ENCODE data around the gene RPLP1.

Gene RPLP1

DNA sequence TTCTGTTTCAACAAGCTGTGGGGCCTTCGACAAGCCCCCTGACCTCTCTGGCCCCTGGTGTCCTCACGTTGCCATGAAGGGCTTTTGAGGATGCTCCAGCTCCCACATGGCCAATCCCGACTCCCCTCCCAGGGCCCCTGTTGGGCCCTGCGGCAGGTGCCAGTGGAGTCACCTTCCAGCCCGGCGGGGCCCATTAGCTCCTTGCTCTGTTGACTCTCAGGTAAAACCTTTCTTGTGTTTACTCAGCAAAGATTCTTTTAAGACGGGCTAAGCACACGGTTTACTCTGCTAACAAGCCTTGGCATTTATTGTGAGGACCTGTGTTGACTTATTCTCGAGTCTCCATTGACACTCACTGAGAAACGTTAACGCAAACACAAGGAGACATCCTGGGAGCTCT, 15.0 kb downstream of the RPLP1 start:
- H3K4me3 ChIP-seq (ENCODE audit: low read depth, low read length), result no peak overlapping the region
- DNase-seq (ENCODE audit: low read depth), result peak; percentile 98
- TF ChIP-seq, protein P1, sequence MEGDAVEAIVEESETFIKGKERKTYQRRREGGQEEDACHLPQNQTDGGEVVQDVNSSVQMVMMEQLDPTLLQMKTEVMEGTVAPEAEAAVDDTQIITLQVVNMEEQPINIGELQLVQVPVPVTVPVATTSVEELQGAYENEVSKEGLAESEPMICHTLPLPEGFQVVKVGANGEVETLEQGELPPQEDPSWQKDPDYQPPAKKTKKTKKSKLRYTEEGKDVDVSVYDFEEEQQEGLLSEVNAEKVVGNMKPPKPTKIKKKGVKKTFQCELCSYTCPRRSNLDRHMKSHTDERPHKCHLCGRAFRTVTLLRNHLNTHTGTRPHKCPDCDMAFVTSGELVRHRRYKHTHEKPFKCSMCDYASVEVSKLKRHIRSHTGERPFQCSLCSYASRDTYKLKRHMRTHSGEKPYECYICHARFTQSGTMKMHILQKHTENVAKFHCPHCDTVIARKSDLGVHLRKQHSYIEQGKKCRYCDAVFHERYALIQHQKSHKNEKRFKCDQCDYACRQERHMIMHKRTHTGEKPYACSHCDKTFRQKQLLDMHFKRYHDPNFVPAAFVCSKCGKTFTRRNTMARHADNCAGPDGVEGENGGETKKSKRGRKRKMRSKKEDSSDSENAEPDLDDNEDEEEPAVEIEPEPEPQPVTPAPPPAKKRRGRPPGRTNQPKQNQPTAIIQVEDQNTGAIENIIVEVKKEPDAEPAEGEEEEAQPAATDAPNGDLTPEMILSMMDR (IDR thresholded peaks at IDR 0.05; ENCODE audit: control insufficient read depth, extremely low read depth, insufficient read depth), result no peak

DNA sequence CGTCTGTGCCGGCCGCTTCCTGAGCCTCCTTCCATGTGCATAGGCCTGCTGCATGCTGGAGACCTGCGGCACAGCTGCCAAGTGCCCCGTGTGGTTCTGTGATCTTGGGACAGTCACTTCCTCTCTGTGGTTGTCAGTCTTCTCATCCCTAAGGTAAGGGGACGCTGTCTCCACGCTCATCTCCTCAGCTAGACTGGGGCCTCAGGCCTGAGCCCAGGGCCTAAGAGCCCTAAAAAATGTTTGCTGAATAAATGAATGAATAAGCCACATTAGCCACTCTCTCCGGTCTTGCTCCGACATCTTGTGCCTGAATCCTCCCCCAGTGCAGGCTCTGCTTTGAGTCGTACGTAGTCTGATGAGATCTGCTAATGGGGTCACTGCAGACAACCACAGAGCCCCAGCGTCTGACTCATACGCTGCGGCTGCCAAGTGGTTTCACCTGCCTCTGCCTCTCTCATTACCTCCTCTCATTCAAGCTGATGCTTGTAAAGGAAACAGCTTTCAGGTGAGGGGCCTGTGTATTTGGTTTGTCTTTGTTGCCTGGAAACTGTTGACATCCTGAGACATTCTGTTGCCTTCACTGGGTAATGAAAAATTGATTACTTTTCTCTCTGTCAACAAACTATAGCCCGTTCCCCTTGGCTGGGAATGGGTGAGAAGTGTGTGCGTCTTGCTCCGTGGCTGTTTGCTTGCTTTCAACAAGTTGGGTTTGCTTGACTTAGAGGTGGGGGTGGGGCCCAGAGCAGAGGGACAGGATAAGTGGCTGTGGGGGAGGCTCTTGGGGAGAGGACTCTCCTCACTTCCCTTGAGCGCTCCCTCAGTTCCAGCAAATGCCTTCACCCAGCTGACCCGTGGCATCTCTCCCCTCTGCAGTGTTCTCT, 15.9 kb downstream of the RPLP1 start:
- TF ChIP-seq, protein P1 (IDR thresholded peaks at IDR 0.05; ENCODE audit: control insufficient read depth, extremely low read depth, insufficient read depth), result no peak

GRCh38 chr15:69469467-69470201, 17.0 kb downstream of the RPLP1 start:
- TF ChIP-seq, protein P1 (IDR thresholded peaks at IDR 0.05; ENCODE audit: control insufficient read depth, extremely low read depth, insufficient read depth), result no peak

More for the DNA sequence above, 15.9 kb downstream of the RPLP1 start:
- H3K4me3 ChIP-seq (ENCODE audit: low read depth, low read length), result peak overlapping the region; percentile 14
- peak; percentile 95 for DNase-seq (ENCODE audit: low read depth)

DNA sequence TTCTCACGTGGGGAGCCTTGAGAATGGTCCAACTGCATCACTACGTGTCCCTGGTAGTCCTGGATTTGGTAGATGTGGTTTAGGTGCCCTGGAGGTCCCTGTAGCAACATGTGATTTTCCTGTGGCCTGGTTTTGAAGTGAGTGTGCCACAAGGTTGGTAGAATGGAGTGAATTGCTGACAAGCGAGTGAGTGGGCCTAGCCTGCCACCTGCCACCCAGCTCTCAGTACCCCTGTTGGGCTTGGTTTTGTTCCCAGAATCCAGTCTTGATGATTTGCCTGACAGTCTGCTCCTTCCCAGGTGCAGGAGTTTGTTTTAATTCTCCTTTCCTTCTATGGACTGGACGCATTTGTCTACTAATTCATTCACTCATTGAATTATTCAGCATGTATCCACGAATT, 19.4 kb downstream of the RPLP1 start:
- H3K4me3 ChIP-seq (ENCODE audit: low read depth, low read length), result no peak overlapping the region
- TF ChIP-seq, protein P1 (IDR thresholded peaks at IDR 0.05; ENCODE audit: control insufficient read depth, extremely low read depth, insufficient read depth), result no peak
- no peak for DNase-seq (ENCODE audit: low read depth)

More at GRCh38 chr15:69469467-69470201, 17.0 kb downstream of the RPLP1 start:
- H3K4me3 ChIP-seq (ENCODE audit: low read depth, low read length), result no peak overlapping the region
- DNase-seq (ENCODE audit: low read depth), result no peak

DNA sequence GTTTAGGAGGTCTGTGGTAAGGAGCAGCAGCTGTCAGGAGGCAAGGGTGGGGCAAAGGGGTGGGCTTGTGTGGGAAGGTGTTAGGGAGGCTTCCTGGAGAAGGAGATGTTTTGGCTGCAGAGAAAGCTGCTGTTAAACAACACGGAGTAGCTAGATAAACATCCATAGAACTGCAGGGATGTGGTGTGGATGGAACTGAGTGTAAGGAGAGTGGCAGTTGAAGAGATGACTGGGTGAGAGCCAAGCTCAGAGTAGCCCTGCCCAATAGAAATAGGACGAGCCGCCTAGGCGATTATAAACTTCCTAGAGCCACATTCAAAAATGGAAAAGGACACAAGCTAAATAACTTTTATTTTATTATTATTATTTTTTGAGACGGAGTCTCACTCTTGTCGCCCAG, 19.9 kb downstream of the RPLP1 start:
- TF ChIP-seq, protein P1 (IDR thresholded peaks at IDR 0.05; ENCODE audit: control insufficient read depth, extremely low read depth, insufficient read depth), result no peak
- no peak for DNase-seq (ENCODE audit: low read depth)

DNA sequence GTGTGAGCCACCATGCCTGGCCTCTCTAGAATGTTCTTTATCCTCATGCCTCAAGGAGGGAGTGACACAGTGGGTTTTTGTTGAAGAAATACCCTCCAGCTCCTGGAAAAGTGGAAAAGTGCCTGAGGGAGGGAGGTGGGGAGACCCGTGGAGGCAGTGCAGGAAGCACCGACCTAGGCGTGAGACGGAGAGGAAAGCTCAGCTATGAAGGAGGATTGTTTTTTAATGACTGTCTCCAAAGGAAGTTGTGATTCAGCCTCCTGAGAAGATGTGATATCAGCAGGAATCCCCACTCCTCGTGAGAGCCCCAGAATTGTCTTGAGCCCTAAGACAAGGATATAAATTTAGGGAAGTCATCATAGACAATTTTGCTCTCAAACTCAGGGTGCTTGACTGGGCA, 21.7 kb downstream of the RPLP1 start:
- TF ChIP-seq, protein P1 (IDR thresholded peaks at IDR 0.05; ENCODE audit: control insufficient read depth, extremely low read depth, insufficient read depth), result no peak
- DNase-seq (ENCODE audit: low read depth), result no peak
- H3K4me3 ChIP-seq (ENCODE audit: low read depth, low read length), result no peak overlapping the region

More for the DNA sequence above, 19.9 kb downstream of the RPLP1 start:
- H3K4me3 ChIP-seq (ENCODE audit: low read depth, low read length), result no peak overlapping the region

All from LNCaP clone FGC (cell line).